Breast epithelium (tissue), 4 donors: ENCODE data around the gene AP2S1. TPM values are rescaled to one million over a fixed set of nuclear protein-coding genes. Genes with fewer than 3 reads are reported as not detected.

Experiments used
- DNase-seq, 2 donors: peaks; one replicate each; pipeline ENCODE4 v3.0.0-alpha.2; 2019; ENCODE audit warnings: low spot score in 2 of 2
- H3K27ac ChIP-seq, 2 donors: fragments of 200-600 bp; sonication (generic) in 1 of 2; one replicate each; pipeline ENCODE4 v1.5.1; 2016 to 2019; ENCODE audit warnings: mild to moderate bottlenecking in 1 of 2
- H3K27me3 ChIP-seq, 2 donors: fragments of 200-600 bp; sonication (generic) in 1 of 2; one replicate each; pipeline versions ENCODE4 v1.5.1 to v1.6.0; 2017 to 2019; ENCODE audit warnings: control low read depth in 1 of 2, mild to moderate bottlenecking in 1 of 2
- H3K36me3 ChIP-seq: fragments of 200-600 bp; one replicate; pipeline ENCODE4 v1.5.1; 2019
- H3K4me1 ChIP-seq, 2 donors: fragments of 200-600 bp; sonication (generic); one replicate each; pipeline ENCODE4 v1.5.1; 2016 to 2019; ENCODE audit warnings: control low read depth in 1 of 2
- H3K4me3 ChIP-seq, 3 donors: fragments of 200-600 bp; sonication (generic); 1 replicate in 2 of 3; 2 replicates in 1 of 3; pipeline ENCODE4 v1.5.1; 2016 to 2019; ENCODE audit warnings: mild to moderate bottlenecking in 3 of 3, moderate library complexity in 2 of 3
- H3K9me3 ChIP-seq, 2 donors: fragments of 200-600 bp; sonication (generic) in 1 of 2; one replicate each; pipeline ENCODE4 v1.5.1; 2016 to 2019; ENCODE audit warnings: control low read depth in 1 of 2
- POLR2A ChIP-seq: fragments of 450-650 bp; IDR thresholded peaks from one replicate; pipeline ENCODE4 v1.6.1; 2016; ENCODE audit warnings: antibody characterized with exemption, mild to moderate bottlenecking, moderate library complexity
- POLR2AphosphoS5 ChIP-seq, 3 donors: sonication (generic); formaldehyde crosslinking; IDR thresholded peaks; one replicate each; pipeline ENCODE4 v1.6.1; 2017; ENCODE audit warnings: antibody characterized with exemption in 3 of 3
- intact Hi-C: fragments of 100-400 bp; cut with DNase I; formaldehyde crosslinking; loops from one replicate; pipeline ENCODE4 v1.15.1; 2023; ENCODE audit warnings: low total_unique reads
- total RNA-seq, 3 donors: library from RNA; depleted of rRNA; stranded (reverse); fragments of >200 nt; gene quantifications; one replicate each; pipeline ENCODE4 v1.1.0, GENCODE V29; 2016
- TF ChIP-seq, protein P1 (sequence below), 3 donors: fragments of 450-650 bp; IDR thresholded peaks; one replicate each; pipeline ENCODE4 v1.5.1; 2016 to 2017; ENCODE audit warnings: antibody characterized with exemption in 3 of 3, mild to moderate bottlenecking in 3 of 3, moderate library complexity in 3 of 3

AP2S1 gene
- 100 to 1,000 TPM in 2 of 3 donors, 10 to 100 TPM in 1; 63.1 to 108 (median 101) TPM for total RNA-seq

GRCh38 chr19:46850228-46851203 is at the start of gene AP2S1:
AP2S1 (minus strand) TSS chr19:46850846; CDS start chr19:46850766, 80 bp downstream.
- Histone ChIP-seq H3K36me3 (no peaks in the 10 kb centered on the region), H3K4me3 (peak within 1 kb of the TSS; percentile 84 to 91 (median 86)), H3K27me3 (no peaks in the 10 kb centered on the region), H3K27ac (peak within 1 kb of the TSS; percentile 91 to 94), H3K4me1 (peaks cover 0 to 5% of the 10 kb centered on the region in 2 donors), H3K9me3 (no peaks in the 10 kb centered on the region)
- intact Hi-C loops, result no loop called here
- peak; percentile 43 for TF ChIP-seq POLR2A
- TF ChIP-seq POLR2AphosphoS5 (IDR thresholded peaks at IDR 0.05), result peak; percentile 81 to 90 (median 88)
- TF ChIP-seq, protein P1, sequence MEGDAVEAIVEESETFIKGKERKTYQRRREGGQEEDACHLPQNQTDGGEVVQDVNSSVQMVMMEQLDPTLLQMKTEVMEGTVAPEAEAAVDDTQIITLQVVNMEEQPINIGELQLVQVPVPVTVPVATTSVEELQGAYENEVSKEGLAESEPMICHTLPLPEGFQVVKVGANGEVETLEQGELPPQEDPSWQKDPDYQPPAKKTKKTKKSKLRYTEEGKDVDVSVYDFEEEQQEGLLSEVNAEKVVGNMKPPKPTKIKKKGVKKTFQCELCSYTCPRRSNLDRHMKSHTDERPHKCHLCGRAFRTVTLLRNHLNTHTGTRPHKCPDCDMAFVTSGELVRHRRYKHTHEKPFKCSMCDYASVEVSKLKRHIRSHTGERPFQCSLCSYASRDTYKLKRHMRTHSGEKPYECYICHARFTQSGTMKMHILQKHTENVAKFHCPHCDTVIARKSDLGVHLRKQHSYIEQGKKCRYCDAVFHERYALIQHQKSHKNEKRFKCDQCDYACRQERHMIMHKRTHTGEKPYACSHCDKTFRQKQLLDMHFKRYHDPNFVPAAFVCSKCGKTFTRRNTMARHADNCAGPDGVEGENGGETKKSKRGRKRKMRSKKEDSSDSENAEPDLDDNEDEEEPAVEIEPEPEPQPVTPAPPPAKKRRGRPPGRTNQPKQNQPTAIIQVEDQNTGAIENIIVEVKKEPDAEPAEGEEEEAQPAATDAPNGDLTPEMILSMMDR (IDR thresholded peaks at IDR 0.05), result no peak
- DNase-seq, result peak; percentile 91 to 98

DNA sequence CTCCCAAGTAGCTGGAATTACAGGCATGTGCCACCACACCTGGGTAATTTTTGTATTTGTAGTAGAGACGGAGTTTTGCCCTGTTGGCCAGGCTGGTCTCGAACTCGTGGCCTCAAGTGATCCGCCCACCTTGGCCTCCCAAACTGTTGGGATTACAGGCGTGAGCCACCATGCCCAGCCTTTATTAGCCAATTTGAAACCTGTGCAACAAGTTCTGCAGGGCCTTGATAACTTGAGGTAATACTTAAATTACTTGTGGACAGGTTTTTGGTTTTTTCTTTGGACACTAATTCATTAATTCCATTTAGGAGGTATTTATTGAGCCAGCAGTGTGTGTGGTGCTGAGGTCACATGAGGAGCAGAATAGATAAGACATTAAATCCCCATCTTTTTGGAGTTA is 49.7 kb upstream of the AP2S1 start:
- DNase-seq, result no peak
- TF ChIP-seq, protein P1 (IDR thresholded peaks at IDR 0.05), result no peak
- TF ChIP-seq POLR2A (no peak), POLR2AphosphoS5 (IDR thresholded peaks at IDR 0.05) (no peak)
- Histone ChIP-seq H3K4me3 (no peak overlapping the region), H3K36me3 (no peaks in the 10 kb centered on the region), H3K9me3 (no peaks in the 10 kb centered on the region), H3K27me3 (no peaks in the 10 kb centered on the region), H3K4me1 (peaks cover 3 to 33% of the 10 kb centered on the region in 2 donors), H3K27ac (peak overlapping the region in 1 of 2 donors; percentile 25)
- intact Hi-C loops, result no loop called here

DNA sequence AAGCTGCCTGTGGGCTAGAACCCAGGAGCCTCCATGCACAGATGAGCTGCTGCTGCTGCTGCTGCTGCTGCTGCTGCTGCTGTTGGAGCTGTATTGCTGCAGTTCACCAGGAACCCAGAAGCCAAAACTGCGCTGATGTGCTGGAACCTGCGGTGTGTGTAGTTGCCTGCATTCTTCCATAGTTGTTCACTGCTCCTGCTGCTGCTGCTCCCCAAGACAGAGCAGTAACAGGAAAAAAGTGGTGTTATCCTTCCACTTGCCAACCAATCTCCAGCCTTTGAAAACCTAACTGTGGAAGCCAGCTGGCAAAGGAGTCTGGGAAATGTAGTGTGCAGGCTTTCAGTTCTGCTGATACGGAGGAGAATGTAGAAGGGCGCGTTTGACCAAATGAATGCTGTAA is 48.1 kb upstream of the AP2S1 start:
- no peak for DNase-seq
- peak overlapping the region in 1 of 3 donors; percentile 8 for H3K4me3 ChIP-seq
- no peaks in the 10 kb centered on the region for H3K9me3 ChIP-seq
- intact Hi-C loops, result no loop called here
- TF ChIP-seq POLR2A (no peak), POLR2AphosphoS5 (IDR thresholded peaks at IDR 0.05) (no peak)
- TF ChIP-seq, protein P1 (IDR thresholded peaks at IDR 0.05), result no peak
- no peaks in the 10 kb centered on the region for H3K27me3 ChIP-seq
- peaks cover 0 to 25% of the 10 kb centered on the region in 2 donors for H3K4me1 ChIP-seq
- no peaks in the 10 kb centered on the region for H3K36me3 ChIP-seq
- peak overlapping the region in 1 of 2 donors; percentile 37 for H3K27ac ChIP-seq

DNA sequence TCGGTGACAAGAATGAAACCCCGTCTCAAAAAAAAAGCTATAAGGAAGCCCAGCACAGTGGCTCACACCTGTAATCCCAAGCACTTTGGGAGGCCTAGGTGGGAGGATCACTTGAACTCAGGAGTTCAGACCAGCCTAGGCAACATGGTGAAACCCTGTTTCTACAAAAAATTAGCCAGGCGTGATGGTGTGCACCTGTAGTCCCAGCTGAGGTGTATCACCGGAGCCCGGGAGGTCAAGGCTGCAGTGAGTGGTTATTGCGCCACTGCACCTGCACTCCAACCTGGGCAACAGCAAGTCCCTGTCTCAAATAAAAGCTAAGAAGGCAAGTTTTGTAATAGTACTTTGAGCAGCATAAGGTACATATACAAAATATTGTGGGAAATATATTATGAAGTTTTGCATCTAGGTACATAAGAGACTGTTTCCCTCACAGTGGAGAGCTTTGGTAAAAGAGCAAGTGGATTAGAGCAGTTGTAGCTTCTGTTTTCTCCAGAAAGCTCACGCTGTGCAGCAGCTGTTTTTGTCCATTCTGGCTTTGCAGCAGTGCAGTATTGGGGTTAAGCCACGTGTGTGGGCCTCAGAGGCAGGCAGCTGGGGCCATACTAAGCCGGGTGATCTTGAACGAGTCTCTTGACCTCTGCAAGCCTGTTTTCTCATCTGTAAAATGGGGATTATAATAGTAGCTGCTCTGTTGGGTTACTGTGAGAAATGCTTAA is 45.6 kb upstream of the AP2S1 start:
- no peak overlapping the region for H3K4me3 ChIP-seq
- intact Hi-C loops, result no loop called here
- DNase-seq, result no peak

More for the DNA sequence above, 45.6 kb upstream of the AP2S1 start:
- H3K36me3 ChIP-seq, result no peaks in the 10 kb centered on the region
- H3K4me1 ChIP-seq, result peaks cover 0 to 10% of the 10 kb centered on the region in 2 donors
- TF ChIP-seq, protein P1 (IDR thresholded peaks at IDR 0.05), result no peak
- no peak for TF ChIP-seq POLR2A
- H3K27ac ChIP-seq, result no peak overlapping the region
- H3K9me3 ChIP-seq, result no peaks in the 10 kb centered on the region
- no peaks in the 10 kb centered on the region for H3K27me3 ChIP-seq
